GM18909 (cell line): ENCODE results near the gene DNAJC21.
"Not testable (repeated sequence)": the region's sequence is repeated elsewhere in the genome, so short reads cannot be mapped to it uniquely, and the experiment has no call there.

Experiments used
- ATAC-seq: cut with Tn5 transposase; IDR thresholded peaks from one replicate; pipeline ENCODE4 v1.9.1; 2021; ENCODE audit warnings: mild to moderate bottlenecking; ENCODE audit not compliant: unreplicated experiment, poor library complexity

DNAJC21 gene

GRCh38 chr5:34919077-34919476 is 10.3 kb upstream of the DNAJC21 start:
- no peak for ATAC-seq

GRCh38 chr5:34923256-34923655 is 6.1 kb upstream of the DNAJC21 start:
- not testable (repeated sequence) for ATAC-seq

- ATAC-seq: peak; percentile 74
These were observed 5.5 kb upstream of the DNAJC21 start for GRCh38 chr5:34923694-34924461.

- no peak for ATAC-seq
These were observed 4.9 kb upstream of the DNAJC21 start for GRCh38 chr5:34924462-34924765.

- ATAC-seq: no peak
These were observed 3.0 kb upstream of the DNAJC21 start for GRCh38 chr5:34926318-34926888.

- no peak for ATAC-seq
These were observed 1.6 kb upstream of the DNAJC21 start for GRCh38 chr5:34927785-34928184.

GRCh38 chr5:34928267-34928666 is 1.1 kb upstream of the DNAJC21 start:
- no peak for ATAC-seq

- ATAC-seq: peak; percentile 81
These were observed 532 bp downstream of the DNAJC21 start for GRCh38 chr5:34929720-34930461.

GRCh38 chr5:34930462-34930844 is 1.1 kb downstream of the DNAJC21 start:
- ATAC-seq: no peak

GRCh38 chr5:34930870-34931269 is 1.5 kb downstream of the DNAJC21 start:
- no peak for ATAC-seq

- no peak for ATAC-seq
These were observed 3.6 kb downstream of the DNAJC21 start for GRCh38 chr5:34932947-34933346.

- ATAC-seq: no peak
These were observed 12.6 kb downstream of the DNAJC21 start for GRCh38 chr5:34941936-34942335.

- no peak for ATAC-seq
These were observed 14.7 kb downstream of the DNAJC21 start for GRCh38 chr5:34944044-34944443.

- no peak for ATAC-seq
These were observed 15.2 kb downstream of the DNAJC21 start for GRCh38 chr5:34944460-34945047.

- no peak for ATAC-seq
These were observed 28.0 kb downstream of the DNAJC21 start for GRCh38 chr5:34957321-34957720.

GRCh38 chr5:34957857-34958690 is 28.7 kb downstream of the DNAJC21 start:
- ATAC-seq: peak; percentile 41

GRCh38 chr5:34959323-34959722 is 30.0 kb downstream of the DNAJC21 start:
- ATAC-seq: peak; percentile 97

- ATAC-seq: no peak
These were observed 38.2 kb downstream of the DNAJC21 start for GRCh38 chr5:34967540-34967939.

- no peak for ATAC-seq
These were observed 38.9 kb downstream of the DNAJC21 start for GRCh38 chr5:34968258-34968657.

- no peak for ATAC-seq
These were observed 41.2 kb downstream of the DNAJC21 start for GRCh38 chr5:34970552-34970951.
